Smooth muscle cell (in vitro differentiated cells): Measurements from ENCODE around the gene TK2. TPM values are rescaled to one million over a fixed set of nuclear protein-coding genes. Genes with fewer than 3 reads are reported as not detected.

ENCODE experiments used
- DNase-seq: peaks from one replicate; lab custom pipeline; 2025; ENCODE audit not compliant: unreplicated experiment; lab: John Stamatoyannopoulos, UW
- H2AFZ ChIP-seq: fragments of 200-600 bp; sonication (generic); 2 replicates; pipeline ENCODE4 v1.6.0; 2016; ENCODE audit warnings: antibody characterized with exemption, low read depth, mild to moderate bottlenecking
- H3F3A ChIP-seq: fragments of 200-600 bp; sonication (generic); 2 replicates; pipeline ENCODE4 v1.6.0; 2017; ENCODE audit warnings: antibody characterized with exemption, low read depth
- H3K27ac ChIP-seq: fragments of 200-600 bp; sonication (generic); 2 replicates; pipeline ENCODE4 v1.5.1; 2016; ENCODE audit warnings: low read depth, mild to moderate bottlenecking
- H3K27me3 ChIP-seq: fragments of 200-600 bp; sonication (generic); 2 replicates; pipeline ENCODE4 v1.6.1; 2016; ENCODE audit warnings: low read depth, mild to moderate bottlenecking
- H3K36me3 ChIP-seq: fragments of 200-600 bp; sonication (generic); 2 replicates; pipeline ENCODE4 v1.5.1; 2016; ENCODE audit warnings: low read depth
- H3K4me1 ChIP-seq: fragments of 200-600 bp; sonication (generic); 2 replicates; pipeline ENCODE4 v1.5.1; 2016; ENCODE audit warnings: low read depth
- H3K4me2 ChIP-seq: fragments of 200-600 bp; sonication (generic); 2 replicates; pipeline ENCODE4 v1.6.0; 2016; ENCODE audit warnings: mild to moderate bottlenecking
- H3K4me3 ChIP-seq: fragments of 200-600 bp; sonication (generic); 2 replicates; pipeline ENCODE4 v1.5.1; 2016; ENCODE audit warnings: mild to moderate bottlenecking
- H3K79me2 ChIP-seq: fragments of 200-600 bp; sonication (generic); 2 replicates; pipeline ENCODE4 v1.6.0; 2016; ENCODE audit warnings: low read depth, mild to moderate bottlenecking
- H3K9ac ChIP-seq: fragments of 200-600 bp; sonication (generic); 2 replicates; pipeline ENCODE4 v1.6.0; 2016; ENCODE audit warnings: low read depth
- H3K9me3 ChIP-seq: fragments of 200-600 bp; sonication (generic); replicated peaks from 2 replicates; pipeline ENCODE4 v1.5.1; 2016; ENCODE audit warnings: low read depth
- H4K20me1 ChIP-seq: fragments of 200-600 bp; sonication (generic); 2 replicates; pipeline ENCODE4 v1.6.0; 2016; ENCODE audit warnings: low read depth
- WGBS: methylation state at CpG from one replicate; pipeline ENCODE4 v1.1.7; 2016; ENCODE audit warnings: low lambda C conversion rate; 5-methylcytosine and 5-hydroxymethylcytosine counted together
- polyA plus RNA-seq: library from polyadenylated mRNA; unstranded; fragments of >200 nt; fragmentation: Nextera tagmentation; extraction: Ambion mirVana; gene quantifications from 2 replicates; pipeline ENCODE4 v1.2.1, GENCODE V29; 2016
- total RNA-seq: library from RNA; depleted of rRNA; stranded (reverse); fragments of >200 nt; gene quantifications from 2 replicates; pipeline ENCODE4 v1.2.3, GENCODE V29; 2014
- TF ChIP-seq, protein P1 (sequence below): fragments of 200-600 bp; sonication (generic); IDR thresholded peaks from 2 replicates; pipeline ENCODE4 v1.5.1; 2017; ENCODE audit warnings: borderline replicate concordance, mild to moderate bottlenecking, antibody characterized with exemption; ENCODE audit not compliant: insufficient read depth, poor library complexity, severe bottlenecking

Gene TK2
- total and polyA plus RNA-seq, 2 experiments from 2014 or later: 7.3 to 9.7 TPM

DNA sequence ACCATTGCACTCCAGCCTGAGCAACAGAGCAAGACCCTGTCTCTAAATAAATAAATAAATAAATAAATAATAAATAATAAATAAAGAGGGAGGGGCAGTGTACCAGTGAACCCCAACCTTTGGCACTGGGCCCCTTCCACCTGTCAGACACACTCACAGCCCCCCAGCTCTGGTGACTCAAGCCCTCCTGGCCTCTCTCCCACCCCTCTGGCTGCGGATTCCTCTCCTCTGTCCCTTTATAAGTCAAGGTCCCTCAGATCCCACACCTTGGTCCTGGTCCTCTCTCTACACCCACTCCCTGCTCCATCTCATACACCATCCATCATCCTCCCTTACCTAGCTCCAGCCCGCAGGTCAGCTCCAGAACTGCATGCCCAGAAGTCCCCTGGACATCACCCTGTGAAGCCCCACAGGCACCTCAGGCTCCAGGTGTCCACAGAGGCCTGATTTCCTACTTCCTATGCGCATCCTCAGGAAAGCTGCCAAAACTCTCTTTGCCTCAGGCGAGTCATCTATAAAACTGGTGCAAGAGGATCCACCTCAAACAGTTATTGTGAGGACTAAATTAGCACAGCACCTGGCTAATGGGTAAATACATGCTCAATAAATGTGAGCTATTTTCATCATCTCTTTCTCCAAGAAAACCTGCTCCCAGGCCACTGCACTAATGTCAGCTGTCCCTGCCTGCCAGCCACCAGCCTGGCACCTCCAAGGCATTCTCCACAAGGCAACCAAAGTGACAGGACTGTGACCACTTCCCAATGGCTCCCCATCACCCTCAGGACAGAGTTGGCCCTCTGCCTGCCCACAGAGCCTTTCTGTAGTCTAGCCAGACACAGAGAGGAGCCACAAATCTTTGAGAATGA lies 76.0 kb downstream of the TK2 start:
- WGBS: 88% methylated on average over 4 of the region's 4 CpGs
- no peaks in the 10 kb centered on the region for H3K9me3 ChIP-seq
- TF ChIP-seq, protein P1, sequence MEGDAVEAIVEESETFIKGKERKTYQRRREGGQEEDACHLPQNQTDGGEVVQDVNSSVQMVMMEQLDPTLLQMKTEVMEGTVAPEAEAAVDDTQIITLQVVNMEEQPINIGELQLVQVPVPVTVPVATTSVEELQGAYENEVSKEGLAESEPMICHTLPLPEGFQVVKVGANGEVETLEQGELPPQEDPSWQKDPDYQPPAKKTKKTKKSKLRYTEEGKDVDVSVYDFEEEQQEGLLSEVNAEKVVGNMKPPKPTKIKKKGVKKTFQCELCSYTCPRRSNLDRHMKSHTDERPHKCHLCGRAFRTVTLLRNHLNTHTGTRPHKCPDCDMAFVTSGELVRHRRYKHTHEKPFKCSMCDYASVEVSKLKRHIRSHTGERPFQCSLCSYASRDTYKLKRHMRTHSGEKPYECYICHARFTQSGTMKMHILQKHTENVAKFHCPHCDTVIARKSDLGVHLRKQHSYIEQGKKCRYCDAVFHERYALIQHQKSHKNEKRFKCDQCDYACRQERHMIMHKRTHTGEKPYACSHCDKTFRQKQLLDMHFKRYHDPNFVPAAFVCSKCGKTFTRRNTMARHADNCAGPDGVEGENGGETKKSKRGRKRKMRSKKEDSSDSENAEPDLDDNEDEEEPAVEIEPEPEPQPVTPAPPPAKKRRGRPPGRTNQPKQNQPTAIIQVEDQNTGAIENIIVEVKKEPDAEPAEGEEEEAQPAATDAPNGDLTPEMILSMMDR: no peak

DNA sequence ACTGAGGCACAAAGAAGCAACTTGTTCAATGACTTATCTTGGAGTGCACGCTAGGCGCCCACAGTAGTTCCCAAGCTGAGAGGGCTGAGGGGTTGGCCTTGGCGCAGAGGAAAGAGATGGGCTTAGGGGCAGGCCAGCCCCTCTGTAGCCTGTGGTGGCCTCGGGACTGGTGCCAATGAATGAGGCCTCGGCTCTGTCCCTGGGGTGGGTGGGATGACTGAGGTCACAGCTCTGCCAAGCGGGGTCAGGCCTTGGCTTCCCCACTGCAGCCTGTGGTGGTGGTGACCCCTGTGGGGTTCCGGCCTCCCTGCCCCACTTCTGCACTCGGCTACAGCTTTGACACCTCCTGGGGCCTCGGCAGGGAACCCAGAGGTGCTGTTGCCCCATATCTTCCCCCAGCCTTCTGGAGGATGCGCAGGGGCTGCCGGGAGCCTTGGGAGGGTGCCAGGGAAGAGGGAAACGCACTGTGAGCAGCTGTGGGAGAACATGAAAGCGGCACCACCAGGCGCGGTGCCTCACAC lies 76.8 kb downstream of the TK2 start:
- no peaks in the 10 kb centered on the region for H4K20me1 ChIP-seq
- DNase-seq: no peak
- no peaks in the 10 kb centered on the region for H3F3A ChIP-seq
- no peaks in the 10 kb centered on the region for H3K36me3 ChIP-seq
- no peak overlapping the region for H3K4me3 ChIP-seq
- H3K27ac ChIP-seq: no peak overlapping the region
- H3K9me3 ChIP-seq: no peaks in the 10 kb centered on the region
- H3K4me2 ChIP-seq: no peak overlapping the region
- no peak overlapping the region for H2AFZ ChIP-seq
- no peak overlapping the region for H3K9ac ChIP-seq
- TF ChIP-seq, protein P1: no peak
- H3K4me1 ChIP-seq: no peaks in the 10 kb centered on the region
- WGBS: 96% methylated on average over 15 of the region's 15 CpGs
- peaks cover 7% of the 10 kb centered on the region for H3K27me3 ChIP-seq
- H3K79me2 ChIP-seq: no peaks in the 10 kb centered on the region

More for the DNA sequence above, 76.0 kb downstream of the TK2 start:
- H3K4me1 ChIP-seq: no peaks in the 10 kb centered on the region
- no peaks in the 10 kb centered on the region for H3K36me3 ChIP-seq
- H3K4me2 ChIP-seq: no peak overlapping the region
- H4K20me1 ChIP-seq: no peaks in the 10 kb centered on the region
- H3K4me3 ChIP-seq: no peak overlapping the region
- no peaks in the 10 kb centered on the region for H3F3A ChIP-seq
- no peak overlapping the region for H2AFZ ChIP-seq
- DNase-seq: no peak
- no peaks in the 10 kb centered on the region for H3K79me2 ChIP-seq
- peaks cover 7% of the 10 kb centered on the region for H3K27me3 ChIP-seq
- no peak overlapping the region for H3K9ac ChIP-seq
- H3K27ac ChIP-seq: no peak overlapping the region

DNA sequence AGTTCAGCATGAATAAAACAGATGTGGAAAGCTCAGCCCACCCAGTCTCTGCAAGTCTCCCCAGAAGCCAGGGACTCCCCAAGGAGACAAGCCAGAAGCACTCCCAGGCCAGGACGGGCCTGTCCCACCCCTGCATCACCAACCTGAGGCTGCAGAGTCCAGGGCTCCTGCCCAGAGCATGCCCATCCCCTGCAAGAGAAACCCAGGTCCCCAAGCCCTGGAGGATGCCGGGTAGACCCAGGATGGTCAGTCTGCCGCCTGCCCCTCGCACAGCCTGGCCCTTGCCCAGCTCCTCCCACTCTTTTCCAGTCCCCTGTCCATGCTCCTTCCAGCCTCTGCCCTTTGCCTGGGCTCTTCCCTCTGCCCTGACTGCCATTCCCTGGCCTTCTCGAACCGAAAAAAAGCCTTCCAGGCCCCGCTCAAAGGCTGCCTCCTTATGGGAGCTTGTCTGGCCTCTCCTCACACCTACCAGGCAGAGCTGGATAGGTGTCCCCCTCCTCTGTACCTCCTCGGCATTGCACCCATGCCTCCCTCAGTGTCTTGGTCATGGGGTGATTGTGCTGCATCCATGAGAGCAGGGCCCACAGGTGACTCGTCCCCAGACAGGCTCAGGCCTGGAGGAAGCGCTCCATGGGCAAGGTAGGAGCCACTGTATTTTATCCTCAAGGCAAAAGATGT lies 78.1 kb downstream of the TK2 start:
- Histone ChIP-seq H3K27me3 (peaks cover 7% of the 10 kb centered on the region), H3K9me3 (no peaks in the 10 kb centered on the region), H2AFZ (no peak overlapping the region), H3K9ac (no peak overlapping the region), H3K4me3 (no peak overlapping the region), H3K36me3 (no peaks in the 10 kb centered on the region), H3K27ac (no peak overlapping the region), H3F3A (no peaks in the 10 kb centered on the region), H4K20me1 (no peaks in the 10 kb centered on the region), H3K4me1 (no peaks in the 10 kb centered on the region), H3K4me2 (no peak overlapping the region), H3K79me2 (no peaks in the 10 kb centered on the region)
- no peak for DNase-seq
- TF ChIP-seq, protein P1: no peak
- 85% methylated on average over 10 of the region's 10 CpGs for WGBS
